ENCODE measurements around the gene GRK7.

Gene GRK7, protein sequence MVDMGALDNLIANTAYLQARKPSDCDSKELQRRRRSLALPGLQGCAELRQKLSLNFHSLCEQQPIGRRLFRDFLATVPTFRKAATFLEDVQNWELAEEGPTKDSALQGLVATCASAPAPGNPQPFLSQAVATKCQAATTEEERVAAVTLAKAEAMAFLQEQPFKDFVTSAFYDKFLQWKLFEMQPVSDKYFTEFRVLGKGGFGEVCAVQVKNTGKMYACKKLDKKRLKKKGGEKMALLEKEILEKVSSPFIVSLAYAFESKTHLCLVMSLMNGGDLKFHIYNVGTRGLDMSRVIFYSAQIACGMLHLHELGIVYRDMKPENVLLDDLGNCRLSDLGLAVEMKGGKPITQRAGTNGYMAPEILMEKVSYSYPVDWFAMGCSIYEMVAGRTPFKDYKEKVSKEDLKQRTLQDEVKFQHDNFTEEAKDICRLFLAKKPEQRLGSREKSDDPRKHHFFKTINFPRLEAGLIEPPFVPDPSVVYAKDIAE (N-terminal part only)

DNA sequence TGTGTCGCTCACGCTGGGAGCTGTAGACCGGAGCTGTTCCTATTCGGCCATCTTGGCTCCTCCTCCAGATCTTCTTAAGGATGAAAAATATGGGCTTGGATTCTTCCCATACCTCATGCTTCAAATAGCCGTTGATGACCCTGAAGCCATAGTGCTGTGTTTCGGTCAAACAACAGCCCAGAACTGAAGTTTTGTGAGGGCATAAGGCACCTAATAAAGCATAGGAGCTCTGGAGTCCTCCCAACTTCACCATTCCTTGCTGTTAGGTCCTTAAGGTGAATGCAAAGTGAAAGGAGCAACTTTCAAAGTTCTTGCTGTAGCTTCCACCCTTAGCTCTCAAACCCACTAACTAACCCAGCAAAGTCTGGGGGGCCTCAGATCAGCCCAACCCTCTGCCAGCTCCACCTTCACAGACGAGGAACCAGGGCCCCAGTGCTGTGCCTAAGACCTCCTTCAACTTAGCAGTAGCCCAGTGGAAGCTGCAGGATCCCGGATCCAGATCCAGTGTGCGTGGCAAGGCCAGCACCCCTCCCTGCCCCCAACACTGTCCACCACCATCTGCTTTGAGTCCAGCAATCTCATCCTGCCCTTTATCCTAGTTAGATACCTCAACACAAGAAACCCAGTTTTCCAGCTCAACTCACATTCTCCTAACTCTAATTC lies at the start of gene GRK7:
Gene GRK7 (plus strand): TSS at position 321 of the 663 bp plus-strand sequence. CDS start 14,877 bp downstream, outside the sequence.
- peak; percentile 3 for DNase-seq

DNA sequence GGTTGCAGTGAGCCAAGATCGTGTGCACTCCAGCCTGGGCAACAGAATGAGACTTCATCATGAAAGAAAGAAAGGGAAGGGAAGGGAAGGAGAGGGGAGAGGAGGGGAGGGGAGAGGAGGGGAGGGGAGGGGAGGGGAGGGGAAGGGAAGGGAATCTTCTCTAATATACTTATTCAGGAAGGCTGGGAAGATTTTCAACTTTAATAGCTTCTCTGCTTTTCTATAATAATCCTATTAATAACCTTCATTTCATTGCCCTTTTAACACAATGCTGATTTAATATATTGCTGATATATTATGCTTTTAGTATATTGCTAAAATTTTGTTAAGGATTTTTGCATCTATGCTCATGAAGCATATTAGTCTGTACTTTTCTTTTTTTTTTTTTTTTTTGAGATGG lies 48.5 kb upstream of the GRK7 start:
- no peak for DNase-seq

DNA sequence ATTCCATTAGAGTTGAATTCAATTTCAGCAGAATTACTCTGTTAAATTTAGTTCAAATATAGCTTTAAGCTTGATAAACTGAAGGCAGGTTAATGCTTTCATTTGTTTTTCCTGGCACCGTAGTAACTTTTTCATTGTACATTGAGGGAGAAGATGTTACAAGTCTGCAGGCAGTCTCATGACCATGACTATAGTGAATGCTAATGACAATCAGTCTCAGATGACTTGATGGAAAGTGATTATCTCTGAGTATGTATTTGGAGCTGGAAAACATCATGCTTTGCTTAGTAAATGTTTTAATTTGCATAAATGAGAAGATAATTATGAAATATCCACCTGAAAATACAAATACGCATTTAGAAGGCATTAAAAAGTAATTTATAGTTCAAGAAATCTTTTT lies 41.1 kb upstream of the GRK7 start:
- DNase-seq = no peak

DNA sequence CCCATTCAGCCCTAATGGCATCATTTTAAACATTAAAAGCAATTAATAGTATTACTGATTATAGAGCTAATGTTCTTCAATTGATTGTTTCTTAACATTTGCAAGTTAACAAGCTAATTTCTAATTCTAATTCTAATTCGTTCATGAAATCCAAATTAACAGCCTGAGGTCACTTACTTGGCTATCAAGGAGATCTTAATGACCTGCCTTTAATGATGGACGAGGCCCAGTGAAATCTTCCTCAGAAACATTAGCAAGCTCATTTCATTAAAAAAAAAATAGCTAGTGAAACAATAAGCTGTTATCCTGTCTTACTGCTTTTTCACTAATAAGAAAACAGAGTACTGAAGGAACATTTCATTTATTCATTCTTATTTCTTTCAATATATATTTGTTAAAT lies 40.6 kb upstream of the GRK7 start:
- no peak for DNase-seq

DNA sequence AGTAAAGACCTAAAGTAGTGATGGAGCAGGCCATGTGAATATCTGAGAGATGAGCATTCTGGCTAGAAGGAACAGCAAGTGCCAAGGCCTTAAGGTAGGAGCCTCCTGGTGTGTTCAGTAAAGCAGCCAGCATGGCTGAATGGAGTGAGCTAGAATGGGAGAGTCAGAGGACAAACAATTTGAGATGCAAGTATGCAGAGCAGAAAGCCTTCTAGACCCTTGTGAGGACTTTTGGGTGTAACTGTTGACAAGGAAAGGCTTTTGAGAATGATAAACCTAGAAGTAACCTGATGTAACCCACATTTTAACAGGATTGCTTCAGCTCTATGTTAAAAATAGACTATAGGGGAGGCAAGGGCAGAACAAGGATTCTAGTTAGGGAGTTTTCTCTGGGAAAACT lies 40.0 kb upstream of the GRK7 start:
- DNase-seq = no peak

DNA sequence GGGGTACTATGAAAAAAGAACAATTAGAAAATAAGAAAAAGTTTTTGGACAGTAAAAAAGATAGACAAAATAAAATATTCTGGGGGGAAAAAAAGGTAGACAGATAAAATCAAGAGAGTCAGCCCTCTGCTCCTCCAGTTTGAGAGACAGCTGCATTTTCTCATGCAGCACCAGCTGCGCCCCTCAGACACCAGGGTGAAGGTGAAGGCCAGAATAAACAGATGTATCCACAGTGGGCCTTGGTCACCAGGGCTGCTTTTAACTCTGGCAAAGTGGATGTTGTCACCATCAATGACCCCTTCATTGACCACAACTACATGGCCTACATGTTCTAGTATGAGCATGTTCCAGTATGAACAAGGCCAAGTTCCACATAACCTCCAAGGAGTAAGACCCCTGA lies 39.0 kb upstream of the GRK7 start:
- DNase-seq = no peak

DNA sequence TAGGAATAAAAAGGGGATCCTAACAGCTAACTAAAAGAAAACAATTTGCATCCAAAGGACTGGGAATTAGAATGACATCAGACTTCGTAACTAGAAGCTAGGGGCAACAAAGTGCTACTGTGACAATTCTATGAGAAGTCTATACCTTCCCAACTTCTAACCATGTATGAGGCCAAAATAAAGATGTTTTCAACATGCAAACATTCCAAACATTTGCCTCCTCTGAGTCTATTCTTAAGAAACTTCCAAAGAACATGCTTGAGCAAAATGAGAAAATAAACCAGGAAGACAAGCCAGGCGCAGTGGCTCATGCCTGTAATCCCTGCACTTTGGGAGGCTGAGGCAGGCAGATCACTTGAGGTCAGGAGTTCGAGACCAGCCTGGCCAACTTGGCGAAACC lies 38.2 kb upstream of the GRK7 start:
- no peak for DNase-seq

DNA sequence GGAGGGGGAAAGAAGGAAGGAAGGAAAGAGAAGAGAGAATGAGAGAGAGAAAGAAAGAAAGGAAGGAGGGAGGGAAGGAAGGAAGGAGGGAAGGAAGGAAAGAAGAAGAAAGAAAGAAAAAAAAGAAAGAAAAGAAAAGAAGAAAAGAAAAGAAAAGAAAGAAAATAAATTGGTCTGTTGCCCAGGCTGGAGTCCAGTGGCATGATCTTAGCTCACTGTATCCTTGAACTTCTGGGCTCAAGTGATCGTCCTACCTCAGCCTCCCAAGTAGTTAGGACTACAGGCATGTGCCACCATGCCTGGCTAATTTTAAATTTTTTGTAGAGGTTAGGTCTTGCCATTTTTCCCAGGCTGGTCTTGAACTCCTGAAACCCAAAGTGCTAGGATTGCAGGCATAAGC lies 36.7 kb upstream of the GRK7 start:
- no peak for DNase-seq

DNA sequence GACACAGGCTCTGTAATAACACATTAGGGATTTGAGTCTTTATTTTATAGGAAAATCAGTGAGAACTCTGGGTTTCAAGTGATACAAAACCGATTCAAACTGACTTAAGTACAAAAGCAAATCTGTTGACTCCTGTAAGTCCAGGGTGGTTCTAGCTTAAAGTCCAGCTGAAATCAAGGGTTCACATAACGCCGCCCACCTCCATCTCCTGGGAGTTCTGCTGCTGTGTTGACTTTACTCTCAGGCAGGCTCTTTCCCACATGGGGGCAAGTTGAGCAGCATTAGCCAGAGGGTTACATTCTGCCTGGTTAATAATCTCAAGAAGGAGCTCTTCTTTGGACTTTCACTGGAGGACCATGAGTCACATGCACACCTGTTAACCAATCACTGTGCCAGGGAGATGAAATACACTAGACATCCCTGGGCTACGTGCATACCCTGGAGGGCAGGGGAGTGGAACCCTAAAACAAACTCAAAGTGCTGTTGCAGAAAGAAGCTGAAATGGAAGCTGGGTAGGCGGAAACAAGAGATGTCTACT lies 34.8 kb upstream of the GRK7 start:
- DNase-seq = peak; percentile 15

DNA sequence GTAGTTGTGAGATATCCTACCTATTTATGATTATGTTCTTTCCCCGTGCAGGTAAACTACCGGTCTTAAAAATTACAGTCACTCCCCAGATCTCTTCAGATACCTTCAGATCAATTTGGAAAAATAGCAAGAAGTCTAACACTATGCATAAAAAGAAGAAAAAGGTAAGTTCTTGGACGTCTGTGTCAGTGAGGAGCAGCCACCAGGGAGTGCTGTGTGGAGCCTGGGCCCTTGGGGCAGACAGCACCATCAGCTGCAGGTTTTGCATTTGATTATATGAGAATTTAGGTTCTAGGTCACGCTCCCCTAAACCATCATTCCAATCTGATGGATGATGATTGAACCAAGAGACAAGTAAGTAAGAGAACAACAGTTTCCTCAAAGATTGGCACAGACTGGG lies 34.0 kb upstream of the GRK7 start:
- no peak for DNase-seq

DNA sequence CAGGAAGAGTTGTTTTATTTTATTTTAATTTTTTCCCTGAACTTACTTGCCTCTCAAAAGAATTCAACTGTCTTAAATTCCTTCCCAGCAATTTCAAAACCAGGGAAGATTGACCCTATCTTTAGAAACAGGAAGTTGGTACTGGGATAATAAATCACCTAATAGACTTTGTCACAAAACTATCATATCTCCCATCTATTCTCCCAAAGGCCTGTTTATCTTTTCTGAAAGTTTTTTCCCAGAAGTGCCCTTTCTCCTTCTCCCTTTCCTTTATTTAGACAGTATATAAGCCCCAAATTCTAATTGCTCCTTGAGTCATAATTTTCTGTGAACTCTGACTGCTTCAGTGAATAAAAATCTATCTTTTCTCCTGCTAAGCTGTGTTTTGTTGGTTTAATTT lies 28.0 kb upstream of the GRK7 start:
- DNase-seq = no peak

DNA sequence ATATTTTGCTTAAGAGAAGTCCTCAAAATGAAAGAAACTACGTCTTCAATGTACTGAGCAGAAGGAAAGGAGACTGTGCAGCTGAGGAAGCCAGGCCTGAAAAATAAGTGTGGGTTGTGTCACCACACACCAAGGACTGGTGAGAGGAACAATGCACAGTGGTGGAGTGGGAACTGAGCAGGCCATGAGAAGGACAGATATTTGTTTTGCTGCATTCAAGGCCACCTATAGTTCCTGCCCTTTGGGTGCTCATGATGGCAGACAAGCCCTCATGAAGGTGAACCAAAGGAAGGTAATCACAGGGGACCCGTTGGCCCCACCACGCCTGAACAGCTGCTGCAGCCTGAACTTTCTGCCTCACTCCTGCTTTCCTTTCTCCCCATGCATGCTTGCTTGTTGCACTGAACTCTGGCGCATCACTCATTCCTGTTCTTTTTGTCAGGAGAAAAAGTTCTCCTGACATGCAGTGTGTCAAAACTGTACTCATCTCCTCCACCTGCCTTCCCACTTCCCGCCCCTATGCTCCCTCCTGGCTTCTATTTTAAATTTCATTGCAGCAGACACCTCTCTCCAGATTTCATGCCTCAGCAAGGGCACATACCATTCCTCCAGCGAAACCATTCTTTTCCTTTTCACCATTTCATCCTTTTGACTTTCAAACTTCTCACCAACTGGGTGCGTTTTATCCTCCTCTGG lies 27.3 kb upstream of the GRK7 start:
- DNase-seq = no peak

DNA sequence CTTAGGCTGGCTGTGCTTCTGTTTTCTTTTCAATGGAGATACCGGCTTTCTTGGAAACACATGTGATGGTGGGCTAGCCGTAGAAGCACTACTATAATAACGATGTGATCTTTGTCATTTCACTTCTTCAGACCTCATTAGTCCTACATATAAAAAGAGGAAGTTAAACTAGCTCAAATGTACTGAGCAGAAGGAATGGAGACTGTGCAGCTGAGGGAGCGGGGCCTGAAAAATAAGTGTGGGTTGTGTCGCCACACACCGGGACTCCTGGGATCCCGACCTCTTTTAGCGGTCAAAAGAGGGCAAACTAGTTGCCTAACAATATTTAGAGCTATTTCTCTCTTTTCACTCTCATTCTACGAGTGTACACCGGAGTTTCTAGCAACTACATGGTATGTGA lies 26.1 kb upstream of the GRK7 start:
- DNase-seq = no peak

DNA sequence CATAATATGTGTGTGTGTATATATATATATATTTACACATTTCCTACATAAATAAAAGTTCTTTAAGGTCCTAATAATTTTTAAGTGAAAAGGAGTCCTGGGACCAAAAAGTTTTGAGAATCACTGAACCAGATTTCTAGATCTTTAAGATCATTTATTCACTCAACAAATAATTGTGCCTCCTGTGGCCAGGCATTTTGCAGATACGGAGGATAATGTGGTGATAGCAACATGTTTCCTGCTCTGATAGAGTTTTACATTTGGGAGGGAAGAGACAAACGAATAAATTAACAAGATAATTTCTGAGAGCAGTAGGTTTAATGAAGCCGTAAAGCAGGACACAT lies 25.6 kb upstream of the GRK7 start:
- no peak for DNase-seq

DNA sequence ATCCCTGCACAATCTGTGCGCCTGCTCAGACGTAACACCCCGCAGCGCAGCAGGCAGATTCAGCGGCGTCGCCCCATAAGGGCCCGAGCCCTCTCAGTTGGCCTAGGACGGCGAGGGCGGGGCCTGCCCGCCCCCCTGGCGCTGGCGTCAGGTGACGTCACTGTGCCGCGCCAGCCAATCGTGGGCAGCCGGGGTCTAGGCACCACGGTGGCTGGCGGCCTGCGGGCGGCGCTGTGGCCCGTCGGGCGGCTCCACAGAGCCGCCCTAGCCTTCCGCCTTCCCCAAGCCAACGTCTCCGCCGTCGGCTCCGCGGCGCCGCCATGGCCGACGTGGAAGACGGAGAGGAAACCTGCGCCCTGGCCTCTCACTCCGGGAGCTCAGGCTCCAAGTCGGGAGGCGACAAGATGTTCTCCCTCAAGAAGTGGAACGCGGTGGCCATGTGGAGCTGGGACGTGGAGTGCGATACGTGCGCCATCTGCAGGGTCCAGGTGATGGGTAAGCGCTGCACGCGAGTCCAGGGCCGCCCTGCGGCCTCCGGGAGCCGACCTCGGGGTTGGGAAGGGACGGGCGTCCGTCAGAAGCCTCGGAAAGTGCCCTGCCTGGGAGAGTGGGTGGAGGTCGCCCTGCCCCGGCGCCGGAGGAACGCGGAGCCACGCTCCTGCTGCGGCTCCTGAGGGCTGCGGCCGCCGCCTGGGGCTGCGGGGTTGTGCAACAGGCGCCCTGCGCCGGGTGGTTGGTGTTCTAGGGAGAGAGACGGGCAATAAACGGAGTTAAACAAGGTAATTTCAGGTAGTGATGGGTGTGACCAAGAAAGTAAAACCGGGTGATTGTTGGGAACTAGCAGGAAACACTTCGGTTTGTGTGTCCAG lies 25.0 kb upstream of the GRK7 start, which contains the start of gene RNF7:
Gene RNF7 (plus strand): TSS at position 277 of the 869 bp plus-strand sequence. CDS start 44 bp downstream, at position 321.
- DNase-seq = peak; percentile 94

DNA sequence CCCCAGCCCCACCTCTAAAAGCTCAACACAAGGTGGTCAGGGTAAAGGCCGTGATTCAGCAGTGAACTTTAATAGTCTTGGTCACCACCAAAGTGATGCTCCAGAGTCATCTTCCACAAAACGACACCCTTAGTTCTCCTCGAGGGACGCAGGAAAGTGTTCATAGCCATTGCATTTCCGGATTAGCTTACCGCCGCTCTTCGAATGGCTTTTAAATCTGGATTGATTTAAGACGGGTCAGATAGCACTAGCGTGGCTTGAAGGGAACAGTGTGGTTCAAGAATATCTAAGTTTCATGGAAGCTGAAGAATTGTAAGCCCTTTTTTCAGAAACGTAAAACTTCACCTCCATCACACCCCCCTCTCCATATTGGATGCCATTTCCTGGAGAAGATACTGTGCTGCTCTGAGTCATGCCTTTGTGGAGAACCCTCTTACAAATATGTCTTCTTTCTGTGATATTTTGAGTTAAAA lies 24.3 kb upstream of the GRK7 start:
- DNase-seq = peak; percentile 51

DNA sequence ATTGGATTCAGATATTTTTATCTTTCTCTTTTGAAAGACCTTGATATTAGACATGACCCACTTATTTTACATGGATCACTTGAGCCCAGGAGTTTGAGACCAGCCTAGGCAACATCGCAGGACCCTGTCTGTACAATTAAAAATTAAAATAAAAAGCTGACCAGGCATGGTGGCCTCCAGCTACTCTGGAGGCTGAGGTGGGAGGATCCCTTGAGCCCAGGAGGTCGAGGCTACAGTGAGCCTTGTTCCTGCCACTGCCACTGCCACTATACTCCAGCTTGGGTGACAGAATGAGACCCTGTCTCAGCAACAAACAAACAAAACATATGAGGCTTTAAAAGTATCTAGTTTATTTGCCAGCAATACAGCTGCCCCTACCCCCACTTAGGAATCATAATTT lies 23.5 kb upstream of the GRK7 start:
- no peak for DNase-seq

DNA sequence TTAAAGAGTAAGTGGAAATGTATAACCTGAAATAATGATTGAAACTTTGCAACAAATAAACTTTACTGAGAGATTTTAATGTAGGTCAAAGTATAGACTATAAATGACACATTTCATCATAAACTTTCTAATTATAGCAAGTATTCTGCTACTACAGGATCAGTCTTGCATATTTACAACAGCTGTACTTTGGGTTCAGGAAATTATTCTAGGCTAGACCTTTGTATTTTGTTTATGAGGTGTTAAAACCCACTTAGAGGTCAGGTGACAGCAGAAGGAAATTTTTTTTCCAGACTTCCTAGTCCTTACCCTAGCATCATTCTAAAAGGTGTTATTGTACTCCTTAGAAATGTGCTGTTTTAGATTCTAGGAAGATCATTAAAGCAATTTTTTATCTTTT lies 22.9 kb upstream of the GRK7 start:
- peak; percentile 8 for DNase-seq

DNA sequence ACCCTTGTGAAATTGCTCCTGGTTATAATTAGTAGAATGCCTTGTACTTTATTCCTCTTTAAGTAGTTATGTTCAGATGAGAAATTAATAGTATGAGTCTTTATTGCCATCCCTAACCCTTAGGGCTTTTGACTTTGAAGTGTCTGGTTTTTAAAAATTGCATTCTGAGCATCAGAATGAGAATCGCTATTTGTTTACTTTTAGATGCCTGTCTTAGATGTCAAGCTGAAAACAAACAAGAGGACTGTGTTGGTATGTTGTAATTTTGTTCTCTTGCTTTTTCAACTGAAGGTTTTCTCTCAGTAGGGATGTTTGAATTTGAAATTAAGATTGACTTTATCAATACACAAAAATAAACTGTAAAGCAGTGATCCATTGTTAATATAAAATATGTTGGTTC lies 19.9 kb upstream of the GRK7 start:
- DNase-seq = no peak

DNA sequence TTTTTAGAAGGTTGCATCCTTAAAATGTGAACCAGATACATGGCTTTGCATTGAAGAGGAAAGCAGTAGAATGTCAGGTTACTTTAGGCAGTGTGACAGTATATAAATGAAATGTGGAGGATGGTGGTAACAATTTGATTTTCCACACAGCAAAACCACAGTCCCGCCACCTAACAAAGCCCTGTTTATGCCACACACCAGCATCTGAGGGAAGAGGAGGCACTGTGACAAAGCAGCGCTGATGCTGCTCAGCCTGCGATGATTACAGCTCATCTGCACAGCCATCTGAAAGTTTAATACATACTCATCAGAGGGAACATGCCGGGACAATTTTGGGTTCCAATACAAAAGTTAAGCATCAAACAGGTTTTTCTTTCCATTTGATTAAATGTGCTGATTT lies 16.2 kb upstream of the GRK7 start:
- DNase-seq = no peak

DNA sequence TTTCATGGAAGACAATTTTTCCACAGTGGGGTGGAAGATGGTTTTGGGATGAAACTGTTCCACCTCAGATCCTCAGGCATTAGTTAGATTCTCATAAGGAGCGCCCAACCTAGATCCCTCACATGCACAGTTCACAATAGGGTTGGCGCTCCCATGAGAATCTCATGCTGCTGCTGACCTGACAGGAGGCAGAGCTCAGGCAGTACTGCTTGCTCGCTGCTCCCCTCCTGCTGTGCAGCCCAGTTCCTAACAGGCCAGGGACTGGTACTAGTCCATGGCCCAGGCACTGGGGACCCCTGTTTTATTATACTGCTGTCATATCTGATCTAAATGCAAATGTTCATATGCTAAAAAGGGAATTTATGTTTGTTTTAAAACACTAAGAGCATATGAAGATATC lies 9.8 kb upstream of the GRK7 start:
- no peak for DNase-seq

DNA sequence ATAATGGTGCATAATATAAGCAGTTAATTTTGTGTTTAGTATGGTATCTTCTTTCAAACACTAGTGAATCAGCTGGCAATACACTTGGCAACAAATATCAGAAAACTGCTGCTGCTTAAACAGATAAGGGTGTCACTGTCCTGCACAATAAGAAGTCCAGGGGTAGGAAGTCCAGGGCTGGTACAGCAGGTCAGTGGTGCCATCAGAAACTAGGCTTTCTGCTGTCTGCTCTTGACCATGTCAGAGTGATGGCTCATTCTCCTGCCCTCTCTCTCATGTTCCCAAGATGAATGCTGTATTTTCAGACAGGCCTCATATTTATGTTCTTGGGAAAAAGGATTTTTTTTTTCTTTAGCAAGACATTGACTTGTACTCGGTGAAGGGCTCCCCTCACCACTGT lies 9.2 kb upstream of the GRK7 start:
- no peak for DNase-seq
